B cell (primary cell): ENCODE results near the gene CSNK1E. TPM values are rescaled to one million over a fixed set of nuclear protein-coding genes. Genes with fewer than 3 reads are reported as not detected.

Experiments
- ATAC-seq: fragments of 200-7000 bp; cut with Tn5 transposase; one replicate; pipeline ENCODE4 v1.10.0; 2021; ENCODE audit warnings: low read depth, mild to moderate bottlenecking, moderate number of reproducible peaks, moderate library complexity
- CTCF ChIA-PET: fragments of 350-600 bp; sonication (Branson Sonifier 250); formaldehyde crosslinking; loops from one replicate; lab custom pipeline; 2021; ENCODE audit warnings: antibody characterized with exemption, inconsistent platforms; lab: Charles Lee
- POLR2A ChIA-PET: fragments of 350-600 bp; sonication (Branson Sonifier 250); formaldehyde crosslinking; loops from one replicate; lab custom pipeline; 2021; ENCODE audit warnings: antibody characterized with exemption; lab: Charles Lee
- DNase-seq: peaks from one replicate; pipeline ENCODE4 v3.0.0; 2013
- H2AFZ ChIP-seq: 2 replicates; pipeline ENCODE4 v1.6.1; 2012; ENCODE audit warnings: mild to moderate bottlenecking, low read depth, low read length; ENCODE audit not compliant: insufficient read depth, poor library complexity, severe bottlenecking
- H3K27ac ChIP-seq, 2 donors: 1 replicate in 1 of 2; 2 replicates in 1 of 2; pipeline ENCODE4 v1.5.1; 2012 to 2013; ENCODE audit warnings: low read length in 2 of 2, mild to moderate bottlenecking in 2 of 2, moderate library complexity in 1 of 2
- H3K27me3 ChIP-seq, 4 experiments: fragments of 200-600 bp in 1 of 4; sonication (generic) in 1 of 4; replicated peaks in 1 of 4; 1 replicate in 2 of 4; 2 replicates in 2 of 4; pipeline versions ENCODE4 v1.6.1 to v1.7.0; 2013 to 2016; ENCODE audit warnings: low read length in 3 of 4, mild to moderate bottlenecking in 2 of 4, mixed read lengths in 1 of 4, moderate library complexity in 1 of 4; ENCODE audit not compliant: insufficient read depth in 4 of 4, control insufficient read depth in 3 of 4; ENCODE audit errors: control extremely low read depth in 1 of 4
- H3K36me3 ChIP-seq, 2 experiments: replicated peaks in 1 of 2; 1 replicate in 1 of 2; 2 replicates in 1 of 2; pipeline versions ENCODE4 v1.6.1 to v1.7.1; 2013; ENCODE audit warnings: low read length in 1 of 2; ENCODE audit not compliant: insufficient read depth in 2 of 2, control insufficient read depth in 1 of 2; ENCODE audit errors: control extremely low read depth in 1 of 2, extremely low read depth in 1 of 2
- H3K4me1 ChIP-seq, 2 donors: fragments of 200-600 bp in 1 of 2; sonication (generic) in 1 of 2; 1 replicate in 1 of 2; 2 replicates in 1 of 2; pipeline versions ENCODE4 v1.5.1 to v1.6.1; 2013 to 2017; ENCODE audit warnings: low read length in 2 of 2; ENCODE audit not compliant: control insufficient read depth in 2 of 2, insufficient read depth in 2 of 2
- H3K4me2 ChIP-seq: replicated peaks from 2 replicates; pipeline ENCODE3; 2012; ENCODE audit warnings: mild to moderate bottlenecking, low read depth, low read length; ENCODE audit not compliant: poor library complexity, severe bottlenecking
- H3K4me3 ChIP-seq, 5 experiments: fragments of 200-600 bp in 1 of 5; sonication (generic) in 1 of 5; 1 replicate in 3 of 5; 2 replicates in 2 of 5; pipeline versions ENCODE4 v1.5.1 to v1.7.0; 2011 to 2016; ENCODE audit warnings: low read length in 4 of 5, mild to moderate bottlenecking in 4 of 5, low read depth in 2 of 5, control low read depth in 1 of 5, moderate library complexity in 1 of 5; ENCODE audit not compliant: insufficient read depth in 1 of 5; ENCODE audit errors: control extremely low read depth in 1 of 5, extremely low read depth in 1 of 5
- H3K79me2 ChIP-seq: fragments of 200-600 bp; sonication (generic); one replicate; pipeline ENCODE4 v1.6.0; 2016; ENCODE audit warnings: low read length; ENCODE audit not compliant: control insufficient read depth, insufficient read depth
- H3K9ac ChIP-seq: fragments of 200-600 bp; sonication (generic); 2 replicates; pipeline ENCODE4 v1.6.1; 2017; ENCODE audit warnings: mild to moderate bottlenecking, low read length, moderate library complexity
- H3K9me3 ChIP-seq, 3 donors: one replicate each; pipeline versions ENCODE4 v1.6.1 to v1.7.1; 2013; ENCODE audit warnings: low read length in 2 of 3; ENCODE audit not compliant: control insufficient read depth in 2 of 3, insufficient read depth in 1 of 3; ENCODE audit errors: control extremely low read depth in 1 of 3
- H4K20me1 ChIP-seq: 2 replicates; pipeline ENCODE4 v1.6.0; 2012; ENCODE audit warnings: mild to moderate bottlenecking, low read length; ENCODE audit not compliant: insufficient read depth, control insufficient read depth, poor library complexity, severe bottlenecking
- H3K27ac Mint-ChIP-seq: one replicate; pipeline ENCODE4 v1.8.0; 2021; ENCODE audit warnings: mixed read lengths
- H3K27me3 Mint-ChIP-seq: one replicate; pipeline ENCODE4 v1.8.0; 2021; ENCODE audit warnings: mixed read lengths
- H3K4me1 Mint-ChIP-seq: one replicate; pipeline ENCODE4 v1.8.0; 2021; ENCODE audit warnings: mixed read lengths
- H3K4me3 Mint-ChIP-seq: one replicate; pipeline ENCODE4 v1.8.0; 2021; ENCODE audit warnings: mixed read lengths
- H3K9me3 Mint-ChIP-seq: one replicate; pipeline ENCODE4 v1.8.0; 2022; ENCODE audit warnings: mixed read lengths; ENCODE audit not compliant: insufficient read depth
- CTCF ChIP-seq: fragments of 200-600 bp; IDR thresholded peaks from one replicate; pipeline ENCODE4 v1.8.0; 2022; ENCODE audit warnings: antibody characterized with exemption, mild to moderate bottlenecking
- EZH2 ChIP-seq: IDR thresholded peaks from 2 replicates; pipeline ENCODE4 v1.6.1; 2012; ENCODE audit warnings: borderline replicate concordance, low read depth, mild to moderate bottlenecking, moderate library complexity, low read length; ENCODE audit not compliant: insufficient read depth, poor library complexity, severe bottlenecking
- WGBS: methylation state at CpG from one replicate; pipeline ENCODE4 v1.1.5; 2013; ENCODE audit warnings: missing lambda C conversion rate; ENCODE audit not compliant: insufficient coverage; 5-methylcytosine and 5-hydroxymethylcytosine counted together
- intact Hi-C: fragments of 100-400 bp; cut with micrococcal nuclease; formaldehyde crosslinking; loops from one replicate; pipeline ENCODE4 v1.10.0; 2022
- polyA plus RNA-seq: library from polyadenylated mRNA; depleted of rRNA; stranded (reverse); fragments of >200 nt; gene quantifications from 2 replicates; pipeline ENCODE4 v1.2.3, GENCODE V29; 2012
- total RNA-seq, 2 donors: library from RNA; stranded (reverse); fragments of 120-200 nt in 1 of 2; gene quantifications; 1 replicate in 1 of 2; 2 replicates in 1 of 2; pipeline versions ENCODE4 v1.2.3 to v1.2.4, GENCODE V29; 2013 to 2022

The CSNK1E gene
- total and polyA plus RNA-seq, 2 donors (not counting 1 experiment from before 2014, with no cell fraction given) = 113 to 133 TPM

GRCh38 chr22:38298312-38299005 lies 18.8 kb downstream of the CSNK1E start:
- no peak overlapping the region for H3K4me3 Mint-ChIP-seq

More at GRCh38 chr22:38298312-38299005, 18.8 kb downstream of the CSNK1E start:
- Histone ChIP-seq H3K9ac (no peak overlapping the region), H3K4me1 (no peaks in the 10 kb centered on the region), H3K4me2 (no peak overlapping the region), H3K4me3 (no peak overlapping the region), H3K27ac (no peak overlapping the region), H3K27me3 (no peaks in the 10 kb centered on the region), H3K9me3 (no peaks in the 10 kb centered on the region), H2AFZ (no peak overlapping the region), H3K79me2 (peaks cover 22% of the 10 kb centered on the region), H4K20me1 (peaks cover 9% of the 10 kb centered on the region), H3K36me3 (peaks cover 0 to 79% of the 10 kb centered on the region in 2 experiments)
- DNase-seq = peak; percentile 58
- ChIA-PET POLR2A (no interaction called here), CTCF (interaction anchor here (0.8 to 2.0 kb wide), 5 partner anchors 47 to 273 kb away, joined by 3 to 5 read pairs (median 4); no protein-coding TSS in a partner anchor)
- H3K9me3 Mint-ChIP-seq = no peaks in the 10 kb centered on the region
- H3K27me3 Mint-ChIP-seq = no peaks in the 10 kb centered on the region
- no peak overlapping the region for H3K27ac Mint-ChIP-seq
- H3K4me1 Mint-ChIP-seq = no peaks in the 10 kb centered on the region
- peak; percentile 60 for ATAC-seq
- intact Hi-C loops = loop anchor here (1.0 kb wide), 1 partner anchor 55 kb away; no protein-coding TSS in a partner anchor
- WGBS = 95% methylated on average over 23 of the region's 25 CpGs
- TF ChIP-seq CTCF (peak; percentile 65), EZH2 (no peak)
